AG09309 (cell line): ENCODE measurements around the gene BTG2.

Source experiments
- DNase-seq: peaks from one replicate; pipeline ENCODE4 v3.0.0-alpha.2; 2010; ENCODE audit warnings: low read depth
- H3K4me3 ChIP-seq: 2 replicates; pipeline ENCODE4 v1.5.1; 2011; ENCODE audit warnings: mild to moderate bottlenecking, low read depth, low read length, moderate library complexity; ENCODE audit not compliant: control insufficient read depth
- CTCF ChIP-seq: IDR thresholded peaks from 2 replicates; pipeline ENCODE4 v1.5.1; 2011; ENCODE audit warnings: mild to moderate bottlenecking, low read depth, low read length, inconsistent platforms; ENCODE audit not compliant: insufficient read depth, control insufficient read depth; ENCODE audit errors: missing control alignments

The BTG2 gene

GRCh38 chr1:203335503-203335902 lies 30.2 kb downstream of the BTG2 start:
- no peak overlapping the region for H3K4me3 ChIP-seq
- no peak for TF ChIP-seq CTCF
- DNase-seq, result no peak

GRCh38 chr1:203336097-203336496 lies 30.8 kb downstream of the BTG2 start:
- no peak for TF ChIP-seq CTCF

GRCh38 chr1:203338335-203339036 lies 33.2 kb downstream of the BTG2 start:
- DNase-seq, result no peak
- peak; percentile 94 for TF ChIP-seq CTCF
- H3K4me3 ChIP-seq, result no peak overlapping the region

More at GRCh38 chr1:203336097-203336496, 30.8 kb downstream of the BTG2 start:
- DNase-seq, result no peak
- H3K4me3 ChIP-seq, result no peak overlapping the region

- peak; percentile 83 for TF ChIP-seq CTCF
- DNase-seq, result no peak
- H3K4me3 ChIP-seq, result no peak overlapping the region
Observed at GRCh38 chr1:203340112-203340790, 34.9 kb downstream of the BTG2 start.

- DNase-seq, result no peak
- peak; percentile 80 for TF ChIP-seq CTCF
- H3K4me3 ChIP-seq, result no peak overlapping the region
Observed at GRCh38 chr1:203342192-203342940, 37.0 kb downstream of the BTG2 start.

- no peak for DNase-seq
- TF ChIP-seq CTCF, result no peak
- H3K4me3 ChIP-seq, result no peak overlapping the region
Observed at GRCh38 chr1:203343956-203344754, 38.8 kb downstream of the BTG2 start.
